GM18511 (cell line): Measurements from ENCODE around the gene UPP1.
"Not testable (repeated sequence)": the region's sequence is repeated elsewhere in the genome, so short reads cannot be mapped to it uniquely, and the experiment has no call there.

ENCODE experiments used
- ATAC-seq: cut with Tn5 transposase; IDR thresholded peaks from one replicate; pipeline ENCODE4 v1.9.1; 2021; ENCODE audit warnings: mild to moderate bottlenecking, moderate library complexity; ENCODE audit not compliant: unreplicated experiment

Gene UPP1

DNA sequence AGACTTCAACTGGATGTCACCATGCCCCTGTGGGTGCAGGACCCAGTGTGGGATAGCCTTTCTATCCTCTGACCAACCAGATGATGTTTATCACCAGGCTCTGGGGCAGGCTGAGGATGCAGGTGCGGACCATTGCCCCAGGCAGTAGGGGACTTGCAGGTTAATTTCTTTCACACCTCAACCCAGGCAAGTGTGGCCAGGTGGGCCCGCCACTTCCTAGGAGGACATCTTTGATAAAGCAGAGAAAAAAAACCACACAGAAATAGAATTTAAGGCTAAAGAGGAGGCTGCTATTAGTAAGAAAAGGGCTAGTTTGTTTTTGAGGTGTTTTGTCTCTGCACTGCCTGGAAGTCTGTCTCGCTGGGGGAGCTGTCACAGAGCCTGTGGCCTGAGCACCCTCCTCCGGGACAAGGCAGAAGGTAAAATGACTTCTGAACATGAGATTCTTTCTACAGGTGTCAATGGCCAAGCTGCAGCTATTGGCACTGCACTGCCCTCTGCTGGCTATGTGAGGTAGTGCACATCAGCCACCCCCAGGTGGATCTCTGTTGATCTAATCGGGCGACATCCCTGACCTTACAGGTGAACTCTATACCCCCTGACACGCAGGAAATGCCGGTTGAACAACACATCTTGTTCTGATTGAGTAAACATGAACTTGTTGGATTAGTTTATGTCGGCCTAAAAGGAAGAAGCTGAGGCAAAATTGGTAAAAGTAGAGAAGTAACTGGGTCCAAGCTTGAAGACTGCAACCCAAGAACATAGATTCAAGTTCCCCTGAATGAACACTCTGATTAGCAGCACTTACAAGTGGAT lies 21.0 kb downstream of the UPP1 start:
- ATAC-seq, result peak; percentile 96

DNA sequence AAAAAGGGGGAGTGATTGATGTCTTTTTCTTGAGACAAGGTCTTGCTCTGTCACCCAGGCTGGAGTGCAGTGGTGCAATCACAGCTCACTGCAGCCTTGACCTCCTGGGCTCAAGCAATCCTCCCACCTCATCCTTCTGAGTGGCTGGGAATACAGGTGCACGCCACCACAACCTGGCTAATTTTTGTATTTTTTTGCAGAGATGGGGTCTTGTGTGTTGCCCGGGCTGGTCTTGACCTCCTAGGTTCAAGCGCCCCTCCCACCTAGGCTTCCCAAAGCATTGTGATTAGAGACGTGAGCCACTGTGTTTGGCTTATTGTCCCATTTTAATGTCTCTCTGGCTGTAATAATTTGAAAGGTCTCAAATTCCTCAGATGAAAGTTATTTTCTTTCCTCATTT lies 21.8 kb downstream of the UPP1 start:
- no peak for ATAC-seq

DNA sequence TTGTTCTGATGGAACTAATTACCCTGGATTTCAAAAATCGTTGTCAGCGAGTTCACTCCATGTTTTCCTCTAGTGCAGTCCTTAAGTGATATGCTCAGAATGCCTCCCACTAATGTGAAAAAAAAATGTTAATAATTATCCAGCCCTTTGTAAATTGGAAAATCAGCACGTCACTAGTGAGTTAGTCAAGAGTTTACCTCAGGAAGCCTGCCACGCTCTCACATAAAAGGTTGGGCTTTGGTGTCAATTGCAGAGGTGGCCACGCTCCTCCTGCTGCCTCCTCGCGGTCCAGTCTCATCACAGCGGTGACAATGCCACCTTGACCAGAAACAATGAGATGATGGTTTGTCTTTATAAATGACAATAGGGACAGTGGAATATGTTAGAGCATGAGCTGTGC lies 22.5 kb downstream of the UPP1 start:
- no peak for ATAC-seq

DNA sequence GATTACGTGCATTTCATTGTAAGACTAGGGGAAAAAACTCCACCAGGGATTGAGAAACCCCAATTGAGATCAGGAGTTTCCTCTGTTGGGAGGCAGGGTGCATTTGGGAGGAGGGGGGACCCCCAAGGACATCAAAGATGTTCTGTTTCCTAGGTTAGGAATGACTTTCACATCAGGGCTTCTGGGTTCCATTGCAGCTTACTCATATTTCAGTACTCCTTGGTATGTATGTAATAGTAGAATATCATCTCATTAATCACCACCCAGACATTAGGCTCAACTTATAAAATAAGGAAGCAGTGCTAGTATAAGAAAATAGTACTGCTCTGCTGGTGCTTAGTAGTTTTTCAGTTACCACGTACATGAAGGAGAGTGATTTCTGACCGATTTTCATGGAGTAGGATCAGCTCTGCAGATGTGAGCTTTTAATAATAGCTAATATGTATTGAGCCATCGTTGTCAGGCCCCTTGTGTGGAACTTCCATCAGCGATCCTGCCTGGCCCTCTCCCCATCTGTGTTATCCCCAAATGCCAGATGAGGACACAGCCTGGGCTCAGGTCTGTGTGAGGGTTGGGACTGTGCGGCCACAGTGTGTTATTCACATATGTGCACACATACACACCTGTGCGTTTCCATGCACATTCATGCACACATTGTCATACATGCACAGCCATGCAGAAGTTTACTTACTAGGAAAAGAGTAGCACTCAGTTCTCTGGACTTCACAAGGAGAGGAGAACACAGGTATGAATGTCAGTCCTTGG lies 23.5 kb downstream of the UPP1 start:
- no peak for ATAC-seq

DNA sequence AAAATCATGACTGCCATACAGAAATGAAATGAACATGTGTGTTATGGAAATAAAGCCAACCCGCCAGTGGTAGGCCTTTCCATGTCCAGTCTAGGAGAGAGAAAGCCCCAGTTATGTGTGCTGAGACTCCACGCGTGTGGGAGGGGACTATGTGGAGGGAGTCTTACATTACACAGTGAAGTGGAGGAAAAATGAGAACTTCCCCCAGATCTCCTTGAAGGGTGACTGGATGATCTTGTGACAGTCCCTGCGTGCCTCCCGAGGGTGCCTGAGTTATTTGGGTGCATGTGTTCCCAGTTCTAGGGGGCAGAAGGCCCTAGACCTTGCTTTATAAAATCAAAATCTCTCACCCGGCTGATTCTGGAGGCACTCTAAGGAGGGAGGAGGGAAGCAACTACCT lies 24.2 kb downstream of the UPP1 start:
- ATAC-seq, result no peak

DNA sequence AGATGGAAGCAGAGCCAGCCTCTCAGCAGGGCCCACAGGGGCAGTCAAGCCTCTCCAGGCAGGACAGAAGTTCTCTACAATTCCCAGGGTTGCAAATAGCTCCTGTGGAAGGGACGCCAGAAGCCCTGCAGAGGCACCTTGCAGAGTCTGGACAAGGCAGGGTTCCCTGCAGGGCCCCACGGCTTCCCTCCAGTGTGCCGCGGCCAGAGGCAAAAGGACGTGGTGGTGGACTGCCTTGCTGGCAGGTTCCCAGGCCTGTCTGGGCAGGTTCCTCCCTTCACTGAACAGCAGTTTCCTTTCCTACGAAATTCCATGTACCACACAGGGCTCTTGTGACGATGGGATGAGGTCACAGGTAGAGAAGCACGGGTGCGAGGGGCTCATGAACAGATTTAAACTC lies 25.1 kb downstream of the UPP1 start:
- ATAC-seq, result no peak

DNA sequence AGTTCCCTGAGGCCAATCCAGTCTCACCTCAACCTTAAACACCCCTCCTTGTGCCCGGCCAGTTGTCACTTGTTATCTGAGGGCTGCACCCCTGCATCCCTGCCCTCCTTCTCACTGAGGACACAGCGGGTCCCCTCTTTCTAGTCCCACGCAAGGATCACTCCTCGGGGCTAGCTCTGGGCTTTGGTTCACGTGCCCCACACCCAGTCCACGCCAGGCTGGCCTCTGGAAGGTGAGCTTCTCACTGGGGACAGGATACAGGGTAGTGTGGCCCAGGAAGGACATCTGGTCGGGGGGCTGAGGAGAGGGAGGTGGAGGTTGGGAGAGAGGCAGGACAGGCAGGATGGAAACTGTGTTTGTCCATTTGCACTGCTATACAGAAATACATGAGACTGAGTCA lies 25.5 kb downstream of the UPP1 start:
- no peak for ATAC-seq

DNA sequence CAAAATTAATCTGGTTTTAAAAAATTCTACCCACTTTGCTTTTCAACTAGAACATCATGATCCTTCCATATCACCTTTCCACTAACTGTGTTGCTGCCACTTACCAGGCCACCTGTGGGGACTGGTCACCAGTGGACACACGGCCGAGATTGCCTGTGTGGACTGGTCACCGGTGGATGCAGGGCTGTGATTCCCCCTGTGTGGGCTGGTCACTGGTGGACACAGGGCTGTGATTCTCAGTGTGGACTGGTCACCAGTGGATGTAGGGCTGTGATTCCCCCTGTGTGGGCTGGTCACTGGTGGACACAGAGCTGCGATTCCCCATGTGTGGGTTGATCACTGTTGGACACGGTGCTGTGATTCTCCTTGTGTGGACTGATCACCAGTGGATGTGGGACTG lies 27.0 kb downstream of the UPP1 start:
- no peak for ATAC-seq

DNA sequence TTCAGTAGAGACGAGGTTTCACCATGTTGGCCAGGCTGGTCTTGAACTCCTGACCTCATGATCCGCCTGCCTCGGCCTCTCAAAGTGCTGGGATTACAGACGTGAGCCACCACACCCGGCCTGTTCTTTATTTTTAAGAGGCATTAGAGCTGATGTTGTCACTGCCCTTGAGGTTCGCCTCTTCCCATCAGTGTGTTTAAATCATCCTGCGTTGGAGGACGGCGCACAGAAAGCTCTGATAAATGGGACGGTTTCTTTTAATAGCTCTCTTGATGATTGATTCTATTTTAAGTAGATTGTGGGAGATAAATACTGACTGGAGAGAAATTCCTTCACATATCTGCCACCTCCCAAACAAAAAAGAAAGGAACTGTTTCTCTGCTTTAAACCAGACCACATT lies 29.0 kb downstream of the UPP1 start:
- ATAC-seq, result no peak

DNA sequence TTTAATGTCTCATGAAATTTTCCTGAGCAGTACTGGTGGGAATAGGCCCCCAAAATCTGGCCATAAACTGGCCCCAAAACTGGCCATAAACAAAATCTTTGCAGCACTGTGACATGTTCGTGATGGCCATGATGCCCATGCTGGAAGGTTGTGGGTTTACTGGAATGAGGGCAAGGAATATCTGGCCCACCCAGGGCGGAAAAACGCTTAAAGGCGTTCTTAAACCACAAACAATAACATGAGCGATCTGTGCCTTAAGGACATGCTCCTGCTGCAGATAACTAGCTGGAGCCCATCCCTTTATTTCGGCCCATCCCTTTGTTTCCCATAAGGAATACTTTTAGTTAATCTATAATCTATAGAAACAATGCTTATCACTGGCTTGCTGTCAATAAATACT lies 31.5 kb downstream of the UPP1 start:
- not testable (repeated sequence) for ATAC-seq

DNA sequence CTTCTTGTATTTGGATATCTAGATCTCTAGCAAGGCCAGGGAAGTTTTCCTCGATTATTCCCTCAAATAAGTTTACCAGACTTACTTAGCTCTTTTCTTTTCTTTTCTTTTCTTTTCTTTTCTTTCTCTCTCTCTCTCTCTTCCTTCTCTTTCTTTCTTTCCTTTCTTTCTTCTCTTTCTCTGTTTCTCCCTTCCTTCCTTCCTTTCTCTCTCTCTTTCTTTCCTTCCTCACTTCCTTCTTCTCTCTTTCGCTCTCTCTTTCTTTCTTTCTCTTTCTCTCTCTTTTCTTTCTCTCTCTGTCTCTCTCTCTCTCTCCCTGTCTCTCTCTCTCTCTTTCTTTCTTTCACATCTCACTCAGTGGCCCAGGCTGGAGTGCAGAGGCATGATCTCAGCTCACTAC lies 37.0 kb downstream of the UPP1 start:
- no peak for ATAC-seq

DNA sequence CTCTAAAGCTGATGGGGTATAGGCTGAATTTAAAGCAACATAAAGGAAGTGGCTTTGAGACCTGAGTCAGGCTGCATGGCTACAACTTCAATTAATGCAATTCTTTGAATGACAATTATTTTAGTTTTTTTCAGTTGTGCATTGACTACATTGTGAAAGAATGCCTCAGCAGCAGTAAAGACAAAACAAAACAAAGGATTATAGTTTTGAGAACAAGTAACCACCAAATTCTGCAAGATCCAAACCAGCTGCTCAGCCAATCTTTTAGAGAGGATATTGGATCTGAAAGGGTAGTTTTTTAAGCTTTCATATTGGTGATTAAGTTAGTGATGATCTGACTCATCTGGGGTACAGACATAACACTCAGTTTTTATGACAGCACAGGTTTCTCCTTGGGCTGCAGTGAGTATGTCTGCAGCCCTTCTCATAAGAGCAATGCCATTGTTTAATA lies 41.6 kb downstream of the UPP1 start:
- ATAC-seq, result peak; percentile 91

DNA sequence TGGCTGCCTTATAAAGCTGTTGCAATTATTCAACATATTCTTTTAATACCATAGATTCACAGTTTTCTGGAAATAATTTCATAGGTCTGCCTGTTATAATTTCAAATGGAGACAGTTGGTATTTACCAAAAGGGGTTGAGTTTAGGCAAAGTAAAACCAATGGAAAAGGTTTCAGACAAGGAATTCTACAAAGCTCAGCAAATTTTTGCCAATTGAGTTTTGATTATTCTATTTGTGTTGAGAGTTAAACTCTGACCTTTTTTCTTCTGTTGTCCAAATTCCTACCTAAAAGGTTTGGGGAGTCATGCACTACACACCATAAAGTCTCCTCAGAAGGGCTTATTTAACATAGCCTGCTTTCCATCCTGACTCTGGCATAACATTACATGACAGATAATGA lies 43.7 kb downstream of the UPP1 start:
- no peak for ATAC-seq

DNA sequence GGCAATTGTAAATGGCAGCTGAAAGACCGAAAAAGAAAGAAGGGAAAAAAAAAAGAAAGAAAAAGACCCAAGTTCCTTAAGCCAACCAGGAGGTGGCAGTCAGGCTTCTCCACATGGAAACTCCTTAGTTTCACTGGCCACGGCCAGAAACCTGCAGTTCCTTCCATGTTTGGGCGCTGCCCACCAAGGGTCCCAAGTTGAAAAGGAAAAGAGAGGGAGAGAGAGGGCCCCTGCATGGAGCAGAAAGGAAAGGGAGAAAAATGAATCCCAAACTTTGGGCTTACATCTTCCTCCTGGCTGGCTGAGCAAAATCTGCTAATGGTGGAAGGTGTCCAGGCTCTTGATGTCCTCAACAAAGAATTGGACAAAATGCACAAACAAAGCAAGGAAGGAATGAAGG lies 50.4 kb downstream of the UPP1 start:
- no peak for ATAC-seq

DNA sequence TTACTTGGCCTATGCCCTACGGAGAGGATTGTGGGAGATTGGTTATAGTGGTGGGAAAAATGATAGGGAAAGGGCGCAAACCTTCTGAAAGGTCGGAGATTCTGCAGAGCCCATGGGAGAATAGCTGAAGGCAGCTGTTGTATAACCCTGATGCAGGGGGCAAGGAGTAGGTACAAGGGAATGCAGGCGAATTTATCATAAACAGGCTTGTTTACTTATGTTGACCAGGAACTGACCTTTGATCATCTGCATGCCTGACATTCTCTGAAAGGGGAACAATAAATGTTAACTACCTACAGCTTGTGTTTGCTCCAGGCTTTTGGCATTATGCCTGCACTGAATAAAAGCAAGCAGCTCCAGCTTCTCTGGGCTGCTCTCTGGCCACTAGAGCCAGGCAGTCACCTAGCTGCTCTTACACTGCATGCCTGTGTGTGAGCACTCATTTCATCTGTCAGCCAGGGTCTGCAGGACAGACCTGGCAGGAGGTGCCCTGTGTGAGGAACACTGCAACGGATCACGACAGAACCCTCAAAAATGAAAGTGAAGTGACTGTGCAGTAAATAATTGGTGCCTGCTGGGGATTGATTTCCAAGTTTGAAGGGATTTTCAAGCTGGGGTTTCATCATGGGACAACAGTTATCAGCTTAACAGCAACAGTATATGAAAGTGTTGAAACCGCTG lies 51.1 kb downstream of the UPP1 start:
- no peak for ATAC-seq

DNA sequence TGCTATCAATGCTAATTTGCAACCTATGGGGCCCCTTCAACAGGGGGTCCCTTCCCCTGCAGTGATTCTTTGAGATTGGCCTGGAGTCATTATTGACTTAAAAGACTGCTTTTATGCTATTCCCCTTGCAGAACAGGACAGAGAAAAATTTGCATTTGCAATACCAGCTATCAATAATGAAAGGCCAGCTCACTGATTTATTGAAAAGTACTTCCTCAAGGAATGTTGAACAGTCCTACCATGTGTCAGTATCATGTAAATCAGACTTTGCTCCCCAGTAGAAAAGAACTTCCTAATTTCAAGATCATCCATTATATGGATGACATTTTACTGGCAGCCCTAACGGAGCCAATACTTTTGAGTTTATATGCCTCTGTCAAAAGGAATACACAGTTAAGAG lies 52.5 kb downstream of the UPP1 start:
- ATAC-seq, result no peak

DNA sequence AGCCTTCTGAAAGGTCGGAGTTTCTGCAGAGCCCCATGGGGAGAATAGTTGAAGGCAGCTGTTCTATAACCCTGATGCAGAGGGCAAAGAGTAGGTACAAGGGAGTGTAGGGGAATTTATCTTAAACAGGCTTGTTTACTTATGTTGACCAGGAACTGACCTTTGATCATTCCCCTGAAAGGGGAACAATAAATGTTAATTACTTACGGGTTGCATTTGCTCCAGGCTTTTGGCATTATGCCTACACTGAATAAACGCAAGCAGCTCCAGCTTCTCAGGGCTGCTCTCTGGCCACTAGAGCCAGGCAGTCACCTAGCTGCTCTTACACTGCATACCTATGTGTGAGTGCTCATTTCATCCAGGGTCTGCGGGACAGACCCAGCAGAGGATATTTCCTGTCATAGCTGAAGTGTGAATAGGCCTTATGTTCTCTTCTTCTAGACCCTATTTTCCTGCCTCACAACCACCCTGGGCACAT lies 55.3 kb downstream of the UPP1 start:
- ATAC-seq, result no peak

DNA sequence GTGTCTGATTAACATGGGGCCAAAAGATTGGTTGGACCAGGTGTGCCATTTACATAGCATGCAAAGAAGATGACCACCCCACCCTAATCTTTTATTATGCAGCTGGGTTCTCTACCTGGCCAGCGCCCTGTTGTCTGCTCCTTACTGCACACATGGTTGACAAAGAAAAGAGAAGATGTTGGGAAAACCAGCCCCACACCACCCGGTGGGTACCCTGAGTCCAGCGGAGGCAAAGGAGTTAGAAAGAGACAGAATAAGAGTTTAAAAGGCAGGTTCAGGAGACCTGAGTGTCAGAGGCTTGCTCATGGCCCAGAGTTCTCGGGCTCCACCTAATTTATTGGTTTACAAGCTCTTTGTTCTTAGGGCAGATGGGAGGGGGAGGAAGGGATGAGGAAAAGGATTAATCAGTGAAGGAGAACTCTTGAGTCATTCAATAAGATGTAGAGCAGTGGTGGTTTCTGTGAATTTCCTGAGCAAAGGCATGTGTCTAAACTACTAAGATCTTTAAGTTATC lies 58.1 kb downstream of the UPP1 start:
- ATAC-seq, result no peak

DNA sequence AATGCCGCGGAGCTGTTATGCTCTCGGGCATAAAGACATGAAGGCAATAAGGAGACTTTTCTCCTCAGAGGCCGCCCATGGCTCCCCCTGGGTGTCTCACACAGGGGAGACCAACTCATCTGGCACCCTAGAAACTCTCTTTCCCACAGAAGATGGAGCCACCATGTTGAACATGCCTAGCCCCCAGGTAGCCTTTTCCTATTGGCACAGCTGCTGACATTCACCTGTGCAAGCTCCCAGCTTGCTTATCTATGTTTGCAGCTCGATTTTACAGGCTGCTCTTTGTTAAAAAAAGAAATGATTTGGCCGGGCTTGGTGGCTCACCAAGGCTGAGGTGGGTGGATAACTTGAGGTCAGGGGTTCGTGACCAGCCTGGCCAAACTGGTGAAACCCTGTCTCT lies 58.6 kb downstream of the UPP1 start:
- ATAC-seq, result not testable (repeated sequence)

DNA sequence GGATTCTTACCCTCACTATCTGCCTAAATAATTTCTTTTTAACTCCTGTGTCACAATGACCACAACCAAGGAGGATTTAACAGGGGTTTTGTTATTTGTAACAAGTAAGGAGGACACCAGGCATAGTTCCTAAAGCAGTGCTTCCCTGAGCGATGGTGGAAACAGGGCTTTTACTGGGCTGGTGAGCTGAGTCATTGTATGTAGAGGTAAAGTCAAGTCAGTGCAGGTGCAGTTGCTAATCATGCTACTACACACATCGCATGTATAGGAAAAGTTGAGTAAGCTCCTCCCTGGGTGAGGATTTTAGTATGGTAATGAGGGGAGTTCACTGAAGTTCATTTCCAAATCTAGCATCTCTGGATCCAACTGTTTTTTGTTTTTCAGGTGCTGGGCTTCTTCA lies 59.2 kb downstream of the UPP1 start:
- no peak for ATAC-seq

DNA sequence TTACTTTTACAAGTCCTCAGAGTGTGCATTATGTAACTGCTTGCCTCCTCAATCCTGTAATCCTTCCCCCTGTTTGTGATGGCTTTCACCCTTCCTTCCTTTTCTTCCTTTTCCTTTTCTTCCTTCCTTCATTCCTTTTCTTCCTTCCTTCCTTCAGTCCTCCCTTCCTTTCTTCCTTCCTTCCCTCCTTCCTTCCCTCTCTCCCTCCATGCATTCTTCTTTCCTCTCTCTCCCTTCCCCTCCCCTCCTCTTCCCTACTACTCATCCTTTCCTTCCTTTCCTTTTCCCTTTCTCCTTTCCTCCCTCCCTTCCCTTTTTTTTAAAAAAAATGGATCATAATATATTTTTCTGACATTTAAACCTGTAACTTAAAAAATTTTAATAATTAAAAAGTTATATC lies 60.0 kb downstream of the UPP1 start:
- ATAC-seq, result no peak
